A673 (cell line): Measurements from ENCODE around the gene OSGEP. TPM values are rescaled to one million over a fixed set of nuclear protein-coding genes. Genes with fewer than 3 reads are reported as not detected.

ENCODE experiments used
- BruUV-seq: library from RNA; stranded (reverse); fragments of 400-500 nt; replicated peaks from 2 replicates; lab custom pipeline; 2021; lab: Mats Ljungman, UMichigan
- CTCF ChIA-PET: fragments of 300-600 bp; sonication (Branson Sonifier 250); formaldehyde crosslinking; loops from one replicate; lab custom pipeline; 2022; ENCODE audit warnings: antibody characterized with exemption; lab: Charles Lee
- POLR2A ChIA-PET: fragments of 300-600 bp; sonication (Branson Sonifier 250); formaldehyde crosslinking; loops from one replicate; lab custom pipeline; 2022; ENCODE audit warnings: antibody characterized with exemption; ENCODE audit not compliant: low non-redundant PET; lab: Charles Lee
- DNase-seq: peaks from one replicate; pipeline ENCODE4 v3.0.0-alpha.2; 2015; ENCODE audit warnings: low spot score
- H3K27ac ChIP-seq: fragments of 200-600 bp; sonication (generic); 2 replicates; pipeline ENCODE4 v1.5.1; 2016; ENCODE audit warnings: mixed run types, low read depth, mild to moderate bottlenecking, mixed read lengths, antibody characterized with exemption, low read length; ENCODE audit not compliant: poor library complexity, severe bottlenecking
- H3K27me3 ChIP-seq: fragments of 200-600 bp; sonication (generic); replicated peaks from 2 replicates; pipeline ENCODE4 v1.6.1; 2017; ENCODE audit warnings: mixed run types, low read depth, mild to moderate bottlenecking, mixed read lengths, antibody characterized with exemption, low read length; ENCODE audit not compliant: insufficient read depth, poor library complexity
- H3K36me3 ChIP-seq: fragments of 200-600 bp; sonication (generic); 2 replicates; pipeline ENCODE4 v1.6.1; 2016; ENCODE audit warnings: mixed run types, mild to moderate bottlenecking, mixed read lengths, antibody characterized with exemption, low read length; ENCODE audit not compliant: insufficient read depth, poor library complexity, severe bottlenecking
- H3K4me1 ChIP-seq: fragments of 200-600 bp; sonication (generic); 2 replicates; pipeline ENCODE4 v1.6.1; 2017; ENCODE audit warnings: mixed run types, mild to moderate bottlenecking, mixed read lengths, antibody characterized with exemption, low read length; ENCODE audit not compliant: insufficient read depth, poor library complexity, severe bottlenecking
- H3K4me3 ChIP-seq: fragments of 200-600 bp; sonication (generic); 2 replicates; pipeline ENCODE4 v1.5.1; 2016; ENCODE audit warnings: low read depth, mixed run types, mild to moderate bottlenecking, mixed read lengths, low read length; ENCODE audit not compliant: poor library complexity, severe bottlenecking
- H3K9me3 ChIP-seq: fragments of 200-600 bp; sonication (generic); 2 replicates; pipeline ENCODE4 v1.6.1; 2016; ENCODE audit warnings: mixed run types, low read depth, mild to moderate bottlenecking, mixed read lengths, antibody characterized with exemption, low read length; ENCODE audit not compliant: poor library complexity, severe bottlenecking
- CTCF ChIP-seq: fragments of 300-800, 200-600 bp; sonication (generic); conservative IDR thresholded peaks from 2 replicates; pipeline ENCODE4 v1.5.1; 2017; ENCODE audit warnings: low read depth, mild to moderate bottlenecking, antibody characterized with exemption, low read length, moderate library complexity, mixed read lengths
- EZH2 ChIP-seq: fragments of 200-600 bp; sonication (generic); IDR thresholded peaks from 2 replicates; pipeline ENCODE4 v1.6.1; 2017; ENCODE audit warnings: borderline replicate concordance, low read depth, mild to moderate bottlenecking, mixed read lengths, antibody characterized with exemption, low read length; ENCODE audit not compliant: poor library complexity, severe bottlenecking
- intact Hi-C: fragments of 100-400 bp; cut with micrococcal nuclease; formaldehyde crosslinking; loops from one replicate; pipeline ENCODE4 v1.10.0; 2022; ENCODE audit not compliant: unreplicated experiment
- total RNA-seq: library from RNA; stranded (reverse); gene quantifications from 2 replicates; pipeline ENCODE4 v1.2.3, GENCODE V29; 2021

The OSGEP gene
- total RNA-seq, 1 experiment from 2014 or later = 67.8 TPM

GRCh38 chr14:20478894-20479293, 24.3 kb upstream of the OSGEP start:
- no peaks in the 10 kb centered on the region for H3K4me1 ChIP-seq
- H3K27me3 ChIP-seq = no peaks in the 10 kb centered on the region
- TF ChIP-seq CTCF = no peak
- TF ChIP-seq EZH2 = no peak
- ChIA-PET POLR2A (interaction anchor here (0.7 kb wide), 1 partner anchor 71 kb away, joined by 3 read pairs; no protein-coding TSS in a partner anchor), CTCF (no interaction called here)
- DNase-seq = no peak
- no TSS peak for BruUV-seq
- no peaks in the 10 kb centered on the region for H3K9me3 ChIP-seq
- intact Hi-C loops = no loop called here
- H3K36me3 ChIP-seq = peaks cover 48% of the 10 kb centered on the region
- H3K4me3 ChIP-seq = no peak overlapping the region
- H3K27ac ChIP-seq = no peak overlapping the region

DNA sequence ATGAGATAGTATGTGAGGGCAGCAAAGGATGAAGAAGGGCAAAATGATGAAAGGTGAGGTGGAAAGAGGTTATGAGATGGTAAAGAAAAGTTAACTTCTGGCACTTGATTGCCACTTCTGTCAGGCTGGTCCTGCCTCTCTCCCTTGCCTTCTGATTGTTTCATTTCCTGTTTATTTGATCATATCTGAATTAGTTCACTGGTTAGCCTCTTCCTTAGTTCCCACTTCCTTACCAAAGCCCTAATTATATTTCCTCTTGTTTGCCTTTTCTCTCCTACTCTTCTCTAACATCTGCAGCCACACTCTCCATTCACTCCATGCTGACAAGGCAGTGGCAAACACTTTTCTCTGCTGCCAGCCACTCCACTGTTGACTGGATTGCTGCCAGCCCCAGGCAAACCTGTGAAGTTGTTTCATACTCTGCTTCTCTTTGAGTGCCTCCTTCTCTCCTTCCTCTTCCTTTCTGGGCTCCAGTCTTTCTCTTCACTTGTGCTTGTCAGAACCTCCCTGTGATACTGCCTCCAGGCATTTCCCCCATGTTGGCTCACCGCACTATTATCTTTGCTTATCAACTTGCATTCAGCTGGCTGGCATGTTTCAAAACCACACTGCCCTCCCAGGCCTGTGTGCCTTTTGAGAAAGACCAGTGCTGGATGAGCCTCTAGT, 22.7 kb upstream of the OSGEP start:
- no peaks in the 10 kb centered on the region for H3K9me3 ChIP-seq
- no peak for DNase-seq
- H3K4me3 ChIP-seq = no peak overlapping the region
- peaks cover 63% of the 10 kb centered on the region for H3K36me3 ChIP-seq
- POLR2A ChIA-PET = no interaction called here
- H3K4me1 ChIP-seq = no peaks in the 10 kb centered on the region
- no TSS peak for BruUV-seq
- intact Hi-C loops = no loop called here
- no peak overlapping the region for H3K27ac ChIP-seq
- no peak for TF ChIP-seq CTCF
- no peak for TF ChIP-seq EZH2
- CTCF ChIA-PET = no interaction called here
- no peaks in the 10 kb centered on the region for H3K27me3 ChIP-seq

DNA sequence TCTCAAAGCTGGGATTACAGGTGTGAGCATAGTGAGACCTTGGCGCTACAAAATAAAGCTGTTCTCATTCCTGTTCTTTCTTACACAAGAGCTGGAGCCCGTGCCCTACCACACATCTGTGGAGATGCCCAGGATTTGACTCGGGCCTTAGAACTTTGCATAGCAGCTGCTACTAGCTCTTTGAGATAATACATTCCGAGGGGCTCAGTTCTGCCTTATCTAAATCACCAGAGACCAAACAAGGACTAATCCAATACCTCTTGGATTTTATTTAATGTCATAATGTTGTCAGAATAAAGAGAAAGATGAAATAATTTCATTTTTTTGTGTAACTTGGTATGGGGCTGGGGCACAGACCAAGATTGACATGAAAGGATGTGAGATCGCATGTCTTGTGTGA, 22.2 kb upstream of the OSGEP start:
- Histone ChIP-seq H3K4me3 (no peak overlapping the region), H3K27ac (no peak overlapping the region), H3K9me3 (no peaks in the 10 kb centered on the region), H3K36me3 (peaks cover 69% of the 10 kb centered on the region), H3K27me3 (no peaks in the 10 kb centered on the region), H3K4me1 (peaks cover 3% of the 10 kb centered on the region)
- intact Hi-C loops = no loop called here
- no peak for DNase-seq
- no peak for TF ChIP-seq EZH2
- TF ChIP-seq CTCF = no peak
- POLR2A ChIA-PET = no interaction called here
- CTCF ChIA-PET = no interaction called here
- no TSS peak for BruUV-seq
